ENCODE data around the gene TAPBP. TPM values are rescaled to one million over a fixed set of nuclear protein-coding genes. Genes with fewer than 3 reads are reported as not detected.
A peak's percentile ranks its signal among the peaks of the same experiment; 100 is the strongest.
"Not testable (repeated sequence)": the region's sequence is repeated elsewhere in the genome, so short reads cannot be mapped to it uniquely, and the experiment has no call there.

The TAPBP gene
- total RNA-seq (2014; rRNA removed; shearing (Covaris generic)), result 29.8 and 32.7 TPM in 2 replicates

GRCh38 chr6:33313709-33314514, at the start of gene TAPBP:
Gene TAPBP (minus strand): TSS chr6:33314078. CDS start chr6:33314041, 37 bp downstream.
- peak; percentile 61 for DNase-seq (ENCODE audit: low spot score)
- in situ Hi-C loops (cut with HindIII; ENCODE audit: low sequenced_read_pairs), result no loop called here

DNA sequence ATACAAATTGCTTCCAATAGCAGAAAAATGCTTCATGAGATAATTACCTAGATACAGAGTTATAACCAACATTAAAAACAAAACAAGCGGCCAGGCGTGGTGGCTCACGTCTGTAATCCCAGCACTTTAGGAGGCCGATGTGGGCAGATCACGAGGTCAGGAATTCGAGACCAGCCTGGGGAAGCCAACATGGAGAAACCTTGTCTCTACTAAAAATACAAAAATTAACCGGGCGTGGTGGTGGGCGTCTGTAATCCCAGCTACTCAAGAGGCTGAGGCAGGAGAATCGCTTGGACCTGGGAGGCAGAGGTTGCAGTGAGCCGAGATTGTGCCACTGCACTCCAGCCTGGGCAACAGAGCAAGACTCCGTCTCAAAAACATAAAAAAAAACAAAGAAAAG, 49.6 kb upstream of the TAPBP start:
- in situ Hi-C loops (cut with HindIII; ENCODE audit: low sequenced_read_pairs); DNase-seq (ENCODE audit: low spot score): not testable (repeated sequence)

- DNase-seq (ENCODE audit: low spot score), result no peak
- in situ Hi-C loops (cut with HindIII; ENCODE audit: low sequenced_read_pairs), result no loop called here
Measured at GRCh38 chr6:33359331-33359730, 45.5 kb upstream of the TAPBP start.

- in situ Hi-C loops (cut with HindIII; ENCODE audit: low sequenced_read_pairs); DNase-seq (ENCODE audit: low spot score): not testable (repeated sequence)
Measured at GRCh38 chr6:33357160-33357871, 43.4 kb upstream of the TAPBP start.

DNA sequence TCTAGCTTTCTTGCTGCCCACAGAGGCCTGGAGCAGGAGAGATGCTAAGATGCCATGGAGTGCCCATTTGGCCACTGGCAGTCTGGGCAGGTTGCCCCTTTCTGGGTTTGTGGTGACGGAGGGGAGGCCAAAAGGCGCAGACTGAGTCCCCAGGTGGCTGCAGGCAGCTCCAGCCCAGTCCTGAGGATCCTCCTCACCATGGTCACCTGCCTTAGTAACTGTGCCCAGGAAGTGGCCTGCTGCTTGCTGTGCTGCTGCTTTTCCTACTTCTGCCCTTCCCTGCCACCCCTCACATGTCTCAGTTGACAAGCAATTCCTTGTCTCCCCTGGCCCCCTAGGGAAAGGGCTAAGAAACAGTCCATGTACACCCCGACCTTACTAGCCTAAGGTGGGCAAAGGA, 42.4 kb upstream of the TAPBP start:
- in situ Hi-C loops (cut with HindIII; ENCODE audit: low sequenced_read_pairs), result no loop called here
- peak; percentile 11 for DNase-seq (ENCODE audit: low spot score)

- in situ Hi-C loops (cut with HindIII; ENCODE audit: low sequenced_read_pairs); DNase-seq (ENCODE audit: low spot score): not testable (repeated sequence)
Measured at GRCh38 chr6:33355860-33356259, 42.0 kb upstream of the TAPBP start.

- DNase-seq (ENCODE audit: low spot score), result no peak
- in situ Hi-C loops (cut with HindIII; ENCODE audit: low sequenced_read_pairs), result no loop called here
Measured at GRCh38 chr6:33347816-33348215, 33.9 kb upstream of the TAPBP start.

GRCh38 chr6:33346972-33347371, 33.1 kb upstream of the TAPBP start:
- in situ Hi-C loops (cut with HindIII; ENCODE audit: low sequenced_read_pairs); DNase-seq (ENCODE audit: low spot score): not testable (repeated sequence)

DNA sequence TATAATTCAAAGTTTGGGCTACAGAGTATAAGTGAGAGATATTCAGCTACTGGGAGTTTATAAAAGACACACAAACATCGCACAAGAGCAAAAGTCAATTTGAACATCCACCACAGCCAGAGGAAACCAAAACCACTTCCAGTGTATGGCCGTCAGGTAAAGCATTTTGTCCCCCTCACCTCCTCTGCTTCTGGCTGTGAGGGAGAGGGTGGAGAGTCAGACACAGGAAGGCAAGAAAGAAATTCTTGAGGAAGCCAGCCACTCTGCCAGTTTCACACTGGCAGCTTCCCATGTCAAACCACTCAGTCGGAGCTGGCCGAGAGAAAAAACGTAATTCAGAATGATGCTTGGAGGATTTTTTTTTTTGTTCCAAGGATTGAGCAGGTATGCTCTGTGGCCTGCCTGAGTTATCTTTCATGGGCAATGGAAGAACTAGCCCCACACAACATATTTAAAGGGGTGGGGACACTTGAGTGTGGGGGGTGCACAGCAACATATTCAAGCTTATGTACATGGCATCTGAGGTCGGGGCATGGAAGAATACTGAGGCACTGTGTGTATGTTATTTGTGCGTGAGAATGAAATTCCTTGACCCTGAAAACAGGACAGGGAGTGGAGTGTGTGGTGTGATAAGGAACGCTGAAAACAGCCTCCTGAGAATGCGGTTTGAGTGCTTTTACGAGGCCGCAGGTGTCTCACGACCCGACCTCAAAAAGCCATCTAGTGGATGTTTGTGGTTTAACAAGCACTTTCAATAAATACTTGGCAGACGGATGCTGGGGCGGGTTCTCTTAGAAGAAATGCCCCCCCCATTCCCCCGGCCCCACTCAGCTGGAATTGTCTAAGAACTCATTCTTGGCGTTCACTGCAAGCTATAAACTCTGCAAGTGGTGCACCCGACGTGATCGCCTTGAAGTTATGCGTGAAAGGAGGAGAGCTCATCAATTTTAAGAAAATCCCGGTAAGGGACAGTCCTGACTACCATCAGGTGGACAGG, 31.1 kb upstream of the TAPBP start:
- in situ Hi-C loops (cut with HindIII; ENCODE audit: low sequenced_read_pairs), result no loop called here
- DNase-seq (ENCODE audit: low spot score), result peak; percentile 88

DNA sequence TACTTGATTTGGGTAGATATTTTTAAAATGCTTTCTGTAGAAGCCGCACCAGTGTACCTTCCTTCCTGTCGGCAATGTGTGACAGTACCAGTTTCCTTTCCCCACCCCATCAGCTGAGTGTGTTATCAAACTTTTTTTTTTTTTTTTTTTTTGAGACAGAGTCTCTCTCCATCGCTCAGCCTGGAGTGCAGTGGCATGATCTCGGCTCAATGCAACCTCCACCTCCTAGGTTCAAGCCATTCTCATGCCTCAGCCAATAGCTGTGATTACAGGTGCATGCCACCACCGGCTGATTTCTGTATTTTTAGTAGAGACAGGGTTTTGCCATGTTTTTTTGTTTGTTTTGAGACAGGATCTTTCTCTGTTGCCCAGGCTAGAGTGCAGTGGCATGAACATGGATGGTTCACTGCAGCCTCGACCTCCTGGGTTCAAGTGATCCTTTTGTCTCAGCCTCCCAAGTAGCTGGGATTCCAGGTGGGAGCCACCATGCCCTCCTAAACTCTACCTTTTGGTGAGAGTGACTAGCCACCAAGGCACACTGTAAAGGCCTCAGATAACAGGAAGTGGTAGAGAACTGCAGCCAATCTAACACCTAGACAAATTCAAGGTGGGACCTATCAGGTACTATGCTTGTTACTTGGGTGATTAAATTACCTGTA, 30.2 kb upstream of the TAPBP start:
- in situ Hi-C loops (cut with HindIII; ENCODE audit: low sequenced_read_pairs), result no loop called here
- DNase-seq (ENCODE audit: low spot score), result no peak

- DNase-seq (ENCODE audit: low spot score); in situ Hi-C loops (cut with HindIII; ENCODE audit: low sequenced_read_pairs): not testable (repeated sequence)
Measured at GRCh38 chr6:33343606-33343952, 29.7 kb upstream of the TAPBP start.

DNA sequence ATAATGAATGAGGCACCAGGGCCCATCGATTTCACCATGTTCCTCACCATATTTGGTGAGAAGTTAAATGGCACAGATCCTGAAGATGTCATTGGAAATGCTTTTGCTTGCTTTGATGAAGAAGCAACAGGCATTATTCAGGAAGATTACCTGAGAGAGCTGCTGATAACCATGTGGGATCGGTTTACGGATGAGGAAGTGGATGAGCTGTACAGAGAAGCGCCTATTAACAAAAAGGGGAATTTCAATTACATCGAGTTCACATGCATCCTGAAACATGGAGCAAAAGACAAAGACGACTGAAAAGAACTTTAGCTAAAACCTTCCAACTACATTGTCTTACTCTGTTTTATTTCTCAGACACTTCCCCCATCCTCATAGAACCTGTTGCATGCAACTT, 25.3 kb upstream of the TAPBP start:
- DNase-seq (ENCODE audit: low spot score), result no peak
- in situ Hi-C loops (cut with HindIII; ENCODE audit: low sequenced_read_pairs), result no loop called here

GRCh38 chr6:33336495-33336894, 22.6 kb upstream of the TAPBP start:
- in situ Hi-C loops (cut with HindIII; ENCODE audit: low sequenced_read_pairs), result no loop called here

DNA sequence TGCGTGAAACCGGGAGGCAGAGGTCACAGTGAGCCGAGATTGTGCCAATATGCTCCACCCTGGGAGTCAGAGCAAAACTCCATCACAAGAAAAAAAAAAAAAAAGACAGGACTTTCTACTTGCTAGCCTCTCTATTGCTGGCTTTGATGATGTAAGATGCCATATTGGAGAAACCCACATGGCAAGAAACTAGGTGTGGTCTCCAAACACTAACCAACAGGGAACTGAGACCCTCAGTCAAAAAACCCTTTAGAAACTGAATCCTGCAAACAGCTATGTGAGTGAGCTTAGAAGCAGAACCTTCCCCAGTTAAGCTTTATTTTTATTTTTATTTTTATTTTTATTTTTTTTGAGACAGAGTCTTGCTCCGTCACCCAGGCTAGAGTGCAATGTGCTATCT, 22.0 kb upstream of the TAPBP start:
- in situ Hi-C loops (cut with HindIII; ENCODE audit: low sequenced_read_pairs), result no loop called here
- DNase-seq (ENCODE audit: low spot score), result no peak

More at GRCh38 chr6:33336495-33336894, 22.6 kb upstream of the TAPBP start:
- no peak for DNase-seq (ENCODE audit: low spot score)

DNA sequence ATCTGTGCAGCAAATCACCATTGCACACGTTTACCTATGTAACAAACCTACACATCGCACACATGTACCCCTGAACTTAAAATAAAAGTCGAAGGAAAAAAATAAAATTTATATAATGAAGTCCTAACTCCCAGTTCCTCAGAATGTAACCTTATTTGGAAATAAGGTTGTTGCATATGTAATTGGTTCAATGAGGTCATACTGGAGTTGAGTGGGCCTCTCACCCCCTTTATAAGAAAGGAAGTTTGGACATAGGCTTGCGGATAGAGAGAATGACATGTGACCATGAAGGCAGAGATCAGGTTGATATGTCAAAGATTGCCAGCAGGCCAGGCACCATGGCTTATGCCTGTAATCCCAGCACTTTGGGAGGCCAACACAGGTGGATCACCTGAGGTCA, 19.8 kb upstream of the TAPBP start:
- in situ Hi-C loops (cut with HindIII; ENCODE audit: low sequenced_read_pairs), result no loop called here
- DNase-seq (ENCODE audit: low spot score), result no peak

DNA sequence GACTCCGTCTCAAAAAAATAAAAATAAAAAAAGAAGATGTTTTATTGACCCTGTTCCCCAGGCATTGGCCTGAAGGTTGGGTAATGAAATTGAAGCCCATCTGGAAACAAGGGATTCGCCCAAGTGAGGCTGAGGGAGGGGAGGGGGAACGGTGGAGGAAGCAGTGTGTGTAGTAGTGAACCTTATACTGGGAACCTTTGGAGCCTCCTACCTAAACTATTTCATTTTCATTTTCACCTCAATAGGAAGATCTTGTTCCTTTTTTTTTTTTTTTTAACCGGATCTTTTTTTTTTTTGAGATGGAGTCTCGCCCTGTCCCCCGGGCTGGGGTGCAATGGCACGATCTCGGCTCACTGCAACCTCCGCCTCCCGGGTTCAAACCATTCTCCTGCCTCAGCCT, 16.9 kb upstream of the TAPBP start:
- in situ Hi-C loops (cut with HindIII; ENCODE audit: low sequenced_read_pairs), result no loop called here
- DNase-seq (ENCODE audit: low spot score), result no peak

DNA sequence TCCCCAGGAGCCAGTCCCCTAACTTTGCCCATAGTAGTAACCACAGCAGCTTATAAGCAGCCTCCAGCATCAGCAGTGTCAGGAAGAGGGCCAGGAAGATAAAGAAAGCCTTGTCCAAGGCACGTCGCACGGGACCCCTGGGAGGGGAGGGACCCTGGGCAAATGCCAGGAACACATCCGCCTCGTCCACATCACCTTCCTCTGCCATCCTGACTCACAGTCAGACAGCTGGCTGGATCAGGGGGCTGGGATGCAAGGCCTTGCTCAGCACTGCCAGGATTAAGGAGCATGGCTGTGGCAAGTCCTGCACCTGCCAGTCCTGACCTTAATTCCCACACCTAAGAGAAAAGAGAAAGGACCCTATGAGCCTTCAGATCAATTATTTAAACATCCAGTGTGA, 15.2 kb upstream of the TAPBP start:
- no peak for DNase-seq (ENCODE audit: low spot score)
- in situ Hi-C loops (cut with HindIII; ENCODE audit: low sequenced_read_pairs), result no loop called here

DNA sequence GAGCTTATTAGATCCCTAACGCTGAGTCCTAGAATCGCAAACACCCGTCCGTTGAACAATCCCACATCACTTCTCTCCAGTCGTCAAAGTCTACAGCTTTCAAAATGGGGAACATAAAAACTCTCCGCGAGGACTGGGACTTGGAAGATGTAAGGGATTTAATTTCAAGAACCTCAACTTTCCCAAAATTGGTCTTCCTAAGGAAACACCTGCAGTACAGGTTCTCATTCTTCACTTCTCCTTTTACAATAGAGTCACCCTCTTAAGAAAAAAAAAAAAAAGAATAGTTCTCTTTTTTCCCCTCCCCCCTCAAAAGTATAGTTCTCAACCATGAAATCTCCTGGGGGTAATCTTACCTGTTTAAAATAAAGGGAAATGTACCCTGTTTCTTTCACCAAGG, 10.2 kb upstream of the TAPBP start:
- DNase-seq (ENCODE audit: low spot score), result no peak
- in situ Hi-C loops (cut with HindIII; ENCODE audit: low sequenced_read_pairs), result no loop called here

DNA sequence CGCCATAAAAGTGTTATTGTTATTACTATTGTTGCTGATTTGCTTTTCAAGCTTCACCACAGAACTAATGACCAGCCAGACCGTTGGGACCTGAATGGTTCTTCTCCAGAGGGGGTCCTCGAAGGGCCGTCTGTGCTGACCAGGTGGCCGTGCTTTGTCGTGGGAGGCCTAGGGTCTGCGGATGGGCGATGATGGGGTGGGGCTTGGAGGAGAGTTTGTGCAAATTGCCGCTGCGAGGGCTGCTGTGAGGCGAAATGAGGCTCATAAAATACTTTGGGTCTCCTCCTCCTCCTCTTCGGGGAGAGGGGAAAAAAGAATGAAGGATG, 9.7 kb upstream of the TAPBP start:
- in situ Hi-C loops (cut with HindIII; ENCODE audit: low sequenced_read_pairs), result no loop called here
- DNase-seq (ENCODE audit: low spot score), result no peak

Measured in G401 (cell line).